CD4-positive, alpha-beta memory T cell (primary cell): ENCODE measurements around the gene TTC7B. TPM values are rescaled to one million over a fixed set of nuclear protein-coding genes. Genes with fewer than 3 reads are reported as not detected.

Source experiments
- CTCF ChIA-PET: fragments of 350-600 bp; sonication (Branson Sonifier 250); formaldehyde crosslinking; loops from one replicate; lab custom pipeline; 2021; ENCODE audit warnings: inconsistent platforms; ENCODE audit not compliant: partially characterized antibody; lab: Charles Lee
- POLR2A ChIA-PET: fragments of 350-600 bp; sonication (Branson Sonifier 250); formaldehyde crosslinking; loops from one replicate; lab custom pipeline; 2021; ENCODE audit not compliant: partially characterized antibody; lab: Charles Lee
- DNase-seq, 5 donors: peaks; one replicate each; pipeline versions ENCODE4 v3.0.0 to v3.0.0-alpha.2; 2020 to 2022; ENCODE audit warnings: mixed read lengths in 1 of 5
- H3K27ac ChIP-seq: one replicate; pipeline ENCODE4 v1.7.0; 2013; ENCODE audit warnings: low read depth, low read length
- H3K27me3 ChIP-seq: 2 replicates; pipeline ENCODE4 v1.7.0; 2013; ENCODE audit warnings: mild to moderate bottlenecking, low read length, moderate library complexity; ENCODE audit not compliant: insufficient read depth
- H3K36me3 ChIP-seq: 2 replicates; pipeline ENCODE4 v1.7.0; 2013; ENCODE audit warnings: mild to moderate bottlenecking, low read length, moderate library complexity; ENCODE audit not compliant: insufficient read depth
- H3K4me1 ChIP-seq: 2 replicates; pipeline ENCODE4 v1.7.0; 2013; ENCODE audit warnings: mild to moderate bottlenecking, low read length, moderate library complexity; ENCODE audit not compliant: insufficient read depth
- H3K4me3 ChIP-seq, 2 donors: one replicate each; pipeline ENCODE4 v1.7.0; 2013; ENCODE audit warnings: low read length in 2 of 2, mild to moderate bottlenecking in 1 of 2
- H3K9me3 ChIP-seq, 2 donors: one replicate each; pipeline ENCODE4 v1.7.0; 2013; ENCODE audit warnings: low read length in 2 of 2, control low read depth in 1 of 2; ENCODE audit not compliant: control insufficient read depth in 1 of 2
- H3K27ac Mint-ChIP-seq, 7 donors: one replicate each; pipeline ENCODE4 v1.8.0; 2020 to 2021; ENCODE audit warnings: mixed read lengths in 7 of 7, mild to moderate bottlenecking in 6 of 7, inconsistent platforms in 3 of 7, moderate library complexity in 3 of 7
- H3K27me3 Mint-ChIP-seq, 2 donors: one replicate each; pipeline ENCODE4 v1.8.0; 2020 to 2021; ENCODE audit warnings: mixed read lengths in 2 of 2
- H3K36me3 Mint-ChIP-seq, 2 donors: one replicate each; pipeline ENCODE4 v1.8.0; 2020 to 2021; ENCODE audit warnings: mixed read lengths in 2 of 2, inconsistent platforms in 1 of 2, mild to moderate bottlenecking in 1 of 2
- H3K4me1 Mint-ChIP-seq, 4 donors: one replicate each; pipeline ENCODE4 v1.8.0; 2020 to 2021; ENCODE audit warnings: mixed read lengths in 4 of 4, mild to moderate bottlenecking in 1 of 4
- H3K4me3 Mint-ChIP-seq, 8 donors: one replicate each; pipeline ENCODE4 v1.8.0; 2020 to 2021; ENCODE audit warnings: mixed read lengths in 8 of 8, mild to moderate bottlenecking in 7 of 8, moderate library complexity in 6 of 8, inconsistent platforms in 3 of 8
- H3K9me3 Mint-ChIP-seq, 8 donors: one replicate each; pipeline ENCODE4 v1.8.0; 2020 to 2021; ENCODE audit warnings: mixed read lengths in 8 of 8, mild to moderate bottlenecking in 5 of 8, inconsistent platforms in 3 of 8, moderate library complexity in 1 of 8
- intact Hi-C: fragments of 100-400 bp; cut with micrococcal nuclease; formaldehyde crosslinking; loops from one replicate; pipeline ENCODE4 v1.15.1; 2023
- polyA plus RNA-seq, 2 donors: library from polyadenylated mRNA; unstranded; fragments of 300-500 nt; fragmentation: Illumina TruSeq; gene quantifications; one replicate each; pipeline ENCODE4 v1.2.3, GENCODE V29; 2021
- total RNA-seq, 2 experiments: library from RNA; stranded (reverse); gene quantifications; one replicate each; pipeline ENCODE4 v1.2.3, GENCODE V29; 2021

TTC7B gene
- total and polyA plus RNA-seq, 4 experiments from 2014 or later, result 0.30 to 1.9 (median 1.5) TPM; not detected in 1

DNA sequence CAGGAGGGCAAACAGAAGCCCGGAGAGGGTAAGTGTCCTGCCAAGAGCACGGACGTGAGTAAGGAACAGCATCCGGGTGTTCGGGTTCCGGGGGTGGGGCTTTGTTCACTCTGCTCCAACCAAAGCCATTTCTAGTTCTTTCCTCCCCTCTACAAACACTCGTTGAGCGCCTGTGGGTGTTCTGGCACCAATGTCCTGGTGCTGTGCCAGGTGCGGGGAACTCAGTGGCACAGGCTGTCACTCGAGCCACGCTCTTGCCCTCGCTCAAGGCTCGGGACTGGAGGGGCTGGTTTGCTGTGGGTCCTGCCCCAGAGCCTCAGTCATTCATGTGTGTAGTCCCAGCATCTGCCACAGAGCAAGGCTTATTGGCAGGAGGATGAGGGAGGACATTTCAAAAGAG is 261.9 kb downstream of the TTC7B start:
- no peak overlapping the region for H3K4me3 Mint-ChIP-seq

DNA sequence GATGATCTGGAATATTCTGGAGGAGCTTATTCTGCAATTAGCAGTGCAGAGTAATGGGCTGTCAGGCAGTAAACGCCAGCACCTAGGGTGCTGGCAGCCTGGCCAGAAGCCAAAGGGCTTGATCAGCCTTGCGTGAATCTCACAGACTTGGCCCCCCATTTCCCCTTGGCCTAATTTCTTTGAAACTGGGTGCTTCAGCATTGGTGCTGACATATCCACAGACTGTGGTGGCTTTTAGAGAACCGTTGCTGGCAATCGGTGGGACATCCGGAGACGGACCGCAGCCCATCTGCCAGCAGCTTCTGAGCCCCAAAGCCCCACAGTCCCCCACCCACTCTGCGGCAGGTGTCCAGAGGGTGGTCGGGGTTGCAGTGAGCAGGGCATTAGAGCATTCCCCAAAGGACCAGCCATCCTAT is 262.3 kb downstream of the TTC7B start:
- H3K27me3 Mint-ChIP-seq, result no peaks in the 10 kb centered on the region
- ChIA-PET CTCF (no interaction called here), POLR2A (no interaction called here)
- H3K4me1 ChIP-seq, result no peaks in the 10 kb centered on the region
- DNase-seq, result no peak
- no peaks in the 10 kb centered on the region for H3K36me3 Mint-ChIP-seq
- no peaks in the 10 kb centered on the region for H3K4me1 Mint-ChIP-seq
- H3K36me3 ChIP-seq, result no peaks in the 10 kb centered on the region
- no peak overlapping the region for H3K27ac Mint-ChIP-seq
- no peaks in the 10 kb centered on the region for H3K27me3 ChIP-seq
- no peak overlapping the region for H3K4me3 ChIP-seq
- H3K27ac ChIP-seq, result no peak overlapping the region
- no peaks in the 10 kb centered on the region for H3K9me3 Mint-ChIP-seq
- H3K9me3 ChIP-seq, result no peaks in the 10 kb centered on the region
- no peak overlapping the region for H3K4me3 Mint-ChIP-seq
- intact Hi-C loops, result no loop called here

More for the DNA sequence above, 261.9 kb downstream of the TTC7B start:
- H3K4me1 ChIP-seq, result no peaks in the 10 kb centered on the region
- Mint-ChIP-seq H3K36me3 (no peaks in the 10 kb centered on the region), H3K4me1 (no peaks in the 10 kb centered on the region), H3K27me3 (no peaks in the 10 kb centered on the region), H3K9me3 (no peaks in the 10 kb centered on the region), H3K27ac (no peak overlapping the region)
- no peak for DNase-seq
- no peaks in the 10 kb centered on the region for H3K9me3 ChIP-seq
- no peaks in the 10 kb centered on the region for H3K36me3 ChIP-seq
- H3K4me3 ChIP-seq, result no peak overlapping the region
- H3K27ac ChIP-seq, result no peak overlapping the region
- POLR2A ChIA-PET, result no interaction called here
- intact Hi-C loops, result no loop called here
- CTCF ChIA-PET, result no interaction called here
- no peaks in the 10 kb centered on the region for H3K27me3 ChIP-seq

DNA sequence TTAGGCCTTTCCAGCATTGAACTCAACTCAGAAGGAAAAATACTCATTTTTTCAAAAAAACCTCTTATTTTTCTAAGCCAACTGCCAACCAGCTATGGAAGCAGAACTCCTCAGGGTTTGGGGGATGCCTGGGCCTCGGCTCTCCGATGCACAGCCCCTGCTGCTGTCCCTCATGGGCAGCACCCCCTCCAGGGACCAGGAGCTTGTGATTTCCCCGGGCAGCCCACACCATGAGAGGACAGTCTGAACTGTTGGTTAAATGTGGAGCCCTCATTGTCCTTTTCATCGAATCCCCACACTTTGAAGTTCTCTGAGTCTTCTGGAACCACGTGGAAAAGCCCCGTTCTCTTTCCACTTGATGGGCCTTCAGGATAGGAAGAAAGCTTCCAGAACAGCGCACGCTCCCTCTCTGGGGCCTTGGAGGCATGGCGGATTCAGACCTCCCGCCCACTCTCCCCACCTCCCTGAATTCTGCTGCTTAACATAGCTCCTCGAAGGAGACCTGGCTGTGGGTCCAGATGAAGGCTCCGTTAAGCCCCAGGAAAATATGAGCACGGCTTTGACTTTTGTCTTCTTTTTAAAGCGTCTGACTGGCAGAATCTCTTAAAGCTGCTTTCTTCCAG is 262.8 kb downstream of the TTC7B start:
- POLR2A ChIA-PET, result no interaction called here
- Mint-ChIP-seq H3K9me3 (no peaks in the 10 kb centered on the region), H3K27ac (no peak overlapping the region), H3K36me3 (no peaks in the 10 kb centered on the region), H3K27me3 (no peaks in the 10 kb centered on the region), H3K4me3 (no peak overlapping the region), H3K4me1 (no peaks in the 10 kb centered on the region)
- Histone ChIP-seq H3K4me1 (no peaks in the 10 kb centered on the region), H3K4me3 (no peak overlapping the region), H3K9me3 (no peaks in the 10 kb centered on the region), H3K36me3 (no peaks in the 10 kb centered on the region), H3K27ac (no peak overlapping the region), H3K27me3 (no peaks in the 10 kb centered on the region)
- CTCF ChIA-PET, result no interaction called here
- DNase-seq, result no peak
- intact Hi-C loops, result no loop called here

DNA sequence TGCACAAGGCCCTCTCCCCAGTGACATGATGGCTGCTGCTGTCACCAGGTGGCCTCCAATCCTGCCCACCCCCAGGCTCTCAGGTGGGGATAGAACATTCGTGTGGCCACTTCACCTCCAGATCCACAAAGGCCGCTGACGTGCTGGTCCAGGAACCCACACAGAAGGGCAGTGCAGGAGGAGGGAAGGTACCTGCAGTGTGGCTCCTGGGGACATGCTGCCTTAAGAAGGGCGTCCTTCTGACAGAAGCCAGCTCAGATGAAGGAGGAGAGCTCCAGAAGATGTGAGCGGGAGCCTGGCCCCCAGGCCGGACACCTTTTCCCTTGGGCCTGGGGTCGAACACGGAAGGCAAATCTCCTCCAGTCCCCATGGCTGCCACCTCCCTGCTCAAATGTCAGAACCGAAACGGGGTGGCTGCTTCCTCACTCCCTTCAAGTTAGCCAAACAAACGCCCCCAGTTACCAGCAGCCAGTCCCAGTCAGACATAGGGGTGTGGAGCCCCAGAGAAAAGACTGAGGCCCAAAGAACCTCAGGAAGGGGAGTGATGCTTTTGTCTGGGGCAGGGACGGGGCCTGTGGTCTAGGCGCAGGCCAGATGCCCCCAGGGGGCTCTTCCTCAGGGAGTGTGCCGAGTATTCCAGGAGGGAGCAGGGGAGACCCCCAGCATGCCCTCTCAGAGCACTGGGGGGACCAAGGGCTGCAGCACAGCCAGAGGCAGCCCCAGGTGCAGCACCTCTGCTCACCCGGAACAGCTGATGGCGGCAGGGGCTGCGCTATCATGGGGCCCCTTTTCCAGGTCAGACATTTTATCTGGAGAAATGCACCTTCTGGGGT is 263.5 kb downstream of the TTC7B start:
- DNase-seq, result no peak
- H3K27me3 Mint-ChIP-seq, result no peaks in the 10 kb centered on the region
- Histone ChIP-seq H3K27me3 (no peaks in the 10 kb centered on the region), H3K4me1 (no peaks in the 10 kb centered on the region), H3K36me3 (no peaks in the 10 kb centered on the region), H3K9me3 (no peaks in the 10 kb centered on the region), H3K4me3 (no peak overlapping the region), H3K27ac (no peak overlapping the region)
- H3K9me3 Mint-ChIP-seq, result no peaks in the 10 kb centered on the region
- no peaks in the 10 kb centered on the region for H3K36me3 Mint-ChIP-seq
- ChIA-PET POLR2A (no interaction called here), CTCF (no interaction called here)
- no peak overlapping the region for H3K4me3 Mint-ChIP-seq
- H3K4me1 Mint-ChIP-seq, result no peaks in the 10 kb centered on the region
- no peak overlapping the region for H3K27ac Mint-ChIP-seq
- intact Hi-C loops, result no loop called here

- H3K27me3 ChIP-seq, result no peaks in the 10 kb centered on the region
- ChIA-PET POLR2A (no interaction called here), CTCF (no interaction called here)
- no peaks in the 10 kb centered on the region for H3K9me3 Mint-ChIP-seq
- H3K4me1 Mint-ChIP-seq, result no peaks in the 10 kb centered on the region
- no peak for DNase-seq
- no peaks in the 10 kb centered on the region for H3K4me1 ChIP-seq
- no peak overlapping the region for H3K27ac Mint-ChIP-seq
- no peak overlapping the region for H3K4me3 ChIP-seq
- intact Hi-C loops, result no loop called here
- no peak overlapping the region for H3K27ac ChIP-seq
- H3K36me3 ChIP-seq, result no peaks in the 10 kb centered on the region
- H3K9me3 ChIP-seq, result no peaks in the 10 kb centered on the region
- no peaks in the 10 kb centered on the region for H3K36me3 Mint-ChIP-seq
- H3K4me3 Mint-ChIP-seq, result no peak overlapping the region
- H3K27me3 Mint-ChIP-seq, result no peaks in the 10 kb centered on the region
These were observed 264.3 kb downstream of the TTC7B start for GRCh38 chr14:90551733-90552464.

DNA sequence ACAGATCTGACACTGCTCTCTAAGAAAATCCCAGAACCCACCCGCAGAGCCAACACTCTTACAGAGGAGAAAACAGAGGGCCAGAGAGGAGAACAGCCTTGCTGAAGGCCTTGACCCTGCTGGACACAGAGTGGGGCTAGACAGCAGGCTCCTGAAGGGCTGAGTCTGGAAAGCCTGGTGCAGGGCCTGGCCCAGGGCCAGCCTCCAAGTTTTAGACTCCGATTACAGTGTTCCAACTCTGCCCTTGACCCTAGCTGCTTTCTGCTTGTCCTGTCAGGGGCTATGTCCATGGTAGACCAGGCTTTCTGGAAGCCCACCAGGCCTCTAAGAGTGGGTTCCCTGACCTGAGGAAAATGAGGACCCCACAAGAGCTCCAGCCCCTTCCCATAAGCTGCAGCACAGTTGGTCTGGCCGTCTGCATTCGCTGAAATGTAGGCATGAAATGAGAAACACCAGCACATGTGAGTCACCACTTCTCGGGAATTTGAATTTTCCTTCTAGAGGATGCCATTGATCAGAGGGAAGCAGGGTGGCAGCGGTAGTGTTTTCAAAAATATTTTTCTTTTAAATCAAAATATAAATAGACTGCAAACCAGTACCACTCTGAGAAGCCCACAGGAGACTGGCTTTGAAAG is 265.0 kb downstream of the TTC7B start:
- Mint-ChIP-seq H3K27ac (no peak overlapping the region), H3K36me3 (no peaks in the 10 kb centered on the region), H3K4me1 (no peaks in the 10 kb centered on the region), H3K4me3 (no peak overlapping the region), H3K9me3 (no peaks in the 10 kb centered on the region), H3K27me3 (no peaks in the 10 kb centered on the region)
- Histone ChIP-seq H3K27ac (no peak overlapping the region), H3K9me3 (no peaks in the 10 kb centered on the region), H3K27me3 (no peaks in the 10 kb centered on the region), H3K4me3 (no peak overlapping the region), H3K4me1 (no peaks in the 10 kb centered on the region), H3K36me3 (no peaks in the 10 kb centered on the region)
- ChIA-PET CTCF (no interaction called here), POLR2A (no interaction called here)
- DNase-seq, result no peak
- intact Hi-C loops, result no loop called here
